GM21529 (cell line): ENCODE data around the gene MPG.

Experiments
- ATAC-seq: cut with Tn5 transposase; IDR thresholded peaks from one replicate; pipeline ENCODE4 v1.9.1; 2021; ENCODE audit not compliant: unreplicated experiment

Gene MPG

DNA sequence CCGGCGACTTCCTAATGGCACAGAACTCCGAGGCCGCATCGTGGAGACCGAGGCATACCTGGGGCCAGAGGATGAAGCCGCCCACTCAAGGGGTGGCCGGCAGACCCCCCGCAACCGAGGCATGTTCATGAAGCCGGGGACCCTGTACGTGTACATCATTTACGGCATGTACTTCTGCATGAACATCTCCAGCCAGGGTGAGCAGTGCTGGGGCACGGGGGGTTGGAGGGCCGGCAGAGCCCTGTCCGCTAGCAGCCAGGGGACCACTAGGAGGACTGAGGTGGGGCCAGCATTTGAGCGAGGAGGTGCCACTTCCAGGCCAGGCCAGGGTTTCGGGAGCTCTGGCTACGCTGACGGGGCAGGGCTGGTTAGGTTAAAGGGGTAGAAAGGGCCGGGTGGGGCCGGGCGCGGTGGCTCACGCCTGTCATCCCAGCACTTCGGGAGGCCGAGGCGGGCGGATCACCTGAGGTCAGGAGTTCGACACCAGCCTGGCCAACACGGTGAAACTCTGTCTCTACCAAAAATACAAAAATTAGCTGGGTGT, 5.1 kb downstream of the MPG start:
- no peak for ATAC-seq

DNA sequence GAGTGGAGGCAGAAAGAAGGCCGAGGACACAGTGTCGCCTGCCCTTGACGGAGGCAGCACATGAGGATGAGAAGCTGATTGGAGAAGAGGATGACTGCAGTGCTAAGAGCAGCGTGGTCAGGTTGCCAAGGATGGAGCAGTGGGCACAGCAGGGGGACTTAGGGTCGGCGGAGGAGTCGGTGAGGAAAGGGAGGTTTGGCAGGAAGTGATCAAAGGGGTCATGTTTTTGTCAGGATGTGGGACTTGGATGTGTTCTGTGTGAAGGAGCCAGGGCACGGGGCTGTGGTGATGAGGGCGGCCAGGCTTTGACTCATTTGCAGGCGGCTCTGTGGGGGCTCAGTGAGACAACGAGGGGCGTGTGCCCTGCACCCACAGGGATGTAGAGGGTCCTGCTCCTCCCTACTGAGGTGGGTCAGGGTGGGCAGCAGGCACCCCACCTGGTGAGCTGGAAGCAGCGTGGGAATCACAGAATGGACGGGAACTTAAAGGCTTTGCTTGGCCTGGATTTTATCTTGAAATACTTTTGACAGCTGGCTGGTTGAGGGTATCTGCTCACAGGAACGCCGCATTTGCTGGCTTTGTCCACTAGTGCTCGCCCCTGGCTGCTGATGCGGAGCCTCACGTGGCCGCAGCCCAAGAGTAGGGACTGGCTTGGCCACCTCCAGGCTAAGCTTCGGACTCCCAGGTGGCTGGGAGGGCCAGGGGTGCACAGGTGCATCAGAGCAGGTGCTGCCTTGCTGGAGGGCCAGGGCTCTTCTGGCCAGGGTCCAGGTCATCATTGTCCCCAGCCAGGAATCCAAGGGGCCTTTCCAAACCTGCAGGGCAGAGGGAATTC, 6.0 kb downstream of the MPG start:
- no peak for ATAC-seq

DNA sequence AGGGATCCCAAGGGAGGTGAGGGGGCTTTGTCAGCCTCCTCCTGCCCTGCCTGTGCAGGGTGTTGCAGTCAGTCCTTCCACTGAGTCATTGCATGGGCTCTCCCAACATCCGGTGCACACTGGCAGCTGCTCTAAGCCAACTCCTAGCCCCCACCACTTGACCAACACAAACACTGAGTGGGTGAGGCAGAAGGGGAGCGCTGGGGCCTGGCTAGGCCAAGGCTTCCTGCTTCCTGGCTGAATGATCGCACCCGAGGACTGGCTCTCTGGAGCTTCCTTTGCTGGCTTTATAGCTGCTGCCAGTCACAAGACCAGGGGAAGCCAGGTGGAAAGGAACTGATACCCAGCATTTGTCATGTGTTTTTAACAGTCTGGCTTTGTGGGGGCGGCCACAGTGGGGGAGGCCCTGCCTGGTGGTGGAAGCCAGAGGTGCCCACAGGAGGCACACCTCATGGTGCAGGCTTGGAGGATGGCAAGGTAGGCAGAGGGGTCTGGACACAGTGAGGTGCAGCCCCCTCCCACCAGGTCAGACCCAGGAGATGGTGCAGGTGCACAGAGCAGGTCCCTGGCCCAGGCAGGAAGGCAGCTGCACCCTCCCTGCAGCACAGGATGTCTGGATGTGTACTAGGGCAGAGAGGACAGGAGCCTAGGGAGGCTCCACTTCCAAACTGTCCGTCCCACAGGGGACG, 6.8 kb downstream of the MPG start:
- ATAC-seq: peak; percentile 68

DNA sequence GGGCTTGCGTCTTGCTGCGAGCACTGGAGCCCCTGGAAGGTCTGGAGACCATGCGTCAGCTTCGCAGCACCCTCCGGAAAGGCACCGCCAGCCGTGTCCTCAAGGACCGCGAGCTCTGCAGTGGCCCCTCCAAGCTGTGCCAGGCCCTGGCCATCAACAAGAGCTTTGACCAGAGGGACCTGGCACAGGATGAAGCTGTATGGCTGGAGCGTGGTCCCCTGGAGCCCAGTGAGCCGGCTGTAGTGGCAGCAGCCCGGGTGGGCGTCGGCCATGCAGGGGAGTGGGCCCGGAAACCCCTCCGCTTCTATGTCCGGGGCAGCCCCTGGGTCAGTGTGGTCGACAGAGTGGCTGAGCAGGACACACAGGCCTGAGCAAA, 7.4 kb downstream of the MPG start:
- no peak for ATAC-seq

DNA sequence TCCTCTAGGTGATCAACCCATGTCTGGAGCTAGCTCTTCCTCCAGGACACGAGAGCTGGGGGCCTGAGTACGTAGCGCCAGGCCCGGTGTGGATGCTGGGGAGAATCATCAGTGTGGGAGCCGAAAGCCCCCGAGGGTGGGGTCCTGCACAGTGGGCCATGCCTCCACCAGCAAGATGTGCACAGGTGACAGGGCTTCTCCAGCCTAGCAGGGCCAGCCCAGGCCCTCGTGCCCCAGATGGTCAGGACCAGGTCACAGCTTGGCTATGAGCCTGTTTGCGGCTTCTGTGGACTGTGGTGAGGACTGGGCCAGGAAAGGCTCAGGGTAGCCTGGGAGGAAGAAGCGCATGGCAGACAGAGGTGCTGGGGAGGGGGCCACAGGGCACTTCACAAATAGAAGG, 7.8 kb downstream of the MPG start:
- ATAC-seq: no peak

DNA sequence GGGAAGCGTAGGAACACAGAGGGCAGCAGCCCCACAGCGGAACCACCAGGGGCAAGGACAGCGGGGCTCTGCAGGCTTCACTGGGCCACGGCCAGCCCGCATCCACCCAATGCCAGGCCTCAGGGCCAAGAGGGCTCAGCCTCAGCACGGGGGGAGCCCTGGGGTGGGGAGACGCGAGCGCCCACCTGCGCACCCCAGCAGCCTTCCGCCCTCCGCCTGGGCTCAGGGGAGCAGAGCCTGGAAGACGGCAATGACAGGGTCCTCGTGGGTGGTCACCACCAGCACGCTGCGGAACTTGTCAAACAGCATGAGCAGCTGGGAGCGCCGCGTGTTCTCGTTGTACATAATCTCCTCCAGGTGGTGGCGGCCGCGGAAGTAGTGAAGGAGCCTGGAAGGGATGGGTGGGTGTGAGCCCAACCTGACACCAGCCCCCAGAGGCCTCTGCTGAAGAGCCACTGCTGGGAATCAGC, 8.5 kb downstream of the MPG start:
- no peak for ATAC-seq

DNA sequence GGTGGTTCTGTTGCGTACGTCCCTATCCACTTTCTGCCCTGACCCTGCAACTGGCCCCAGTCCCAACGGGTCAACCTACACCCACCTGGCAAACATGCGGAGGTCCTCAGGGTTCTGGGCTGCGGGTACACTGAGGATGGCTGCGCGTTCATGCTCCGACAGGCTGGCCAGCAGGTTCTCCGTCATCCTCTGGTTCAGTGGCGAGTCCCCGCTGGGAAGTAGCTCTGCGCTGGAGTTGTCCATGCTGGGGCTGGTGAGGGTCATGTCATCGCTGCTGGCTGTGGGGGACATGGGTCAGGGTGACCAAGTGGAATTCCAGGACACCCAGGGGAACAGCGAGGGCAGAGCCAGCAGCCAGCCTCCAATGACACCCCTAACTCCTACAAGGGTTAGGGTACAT, 10.6 kb downstream of the MPG start:
- no peak for ATAC-seq

DNA sequence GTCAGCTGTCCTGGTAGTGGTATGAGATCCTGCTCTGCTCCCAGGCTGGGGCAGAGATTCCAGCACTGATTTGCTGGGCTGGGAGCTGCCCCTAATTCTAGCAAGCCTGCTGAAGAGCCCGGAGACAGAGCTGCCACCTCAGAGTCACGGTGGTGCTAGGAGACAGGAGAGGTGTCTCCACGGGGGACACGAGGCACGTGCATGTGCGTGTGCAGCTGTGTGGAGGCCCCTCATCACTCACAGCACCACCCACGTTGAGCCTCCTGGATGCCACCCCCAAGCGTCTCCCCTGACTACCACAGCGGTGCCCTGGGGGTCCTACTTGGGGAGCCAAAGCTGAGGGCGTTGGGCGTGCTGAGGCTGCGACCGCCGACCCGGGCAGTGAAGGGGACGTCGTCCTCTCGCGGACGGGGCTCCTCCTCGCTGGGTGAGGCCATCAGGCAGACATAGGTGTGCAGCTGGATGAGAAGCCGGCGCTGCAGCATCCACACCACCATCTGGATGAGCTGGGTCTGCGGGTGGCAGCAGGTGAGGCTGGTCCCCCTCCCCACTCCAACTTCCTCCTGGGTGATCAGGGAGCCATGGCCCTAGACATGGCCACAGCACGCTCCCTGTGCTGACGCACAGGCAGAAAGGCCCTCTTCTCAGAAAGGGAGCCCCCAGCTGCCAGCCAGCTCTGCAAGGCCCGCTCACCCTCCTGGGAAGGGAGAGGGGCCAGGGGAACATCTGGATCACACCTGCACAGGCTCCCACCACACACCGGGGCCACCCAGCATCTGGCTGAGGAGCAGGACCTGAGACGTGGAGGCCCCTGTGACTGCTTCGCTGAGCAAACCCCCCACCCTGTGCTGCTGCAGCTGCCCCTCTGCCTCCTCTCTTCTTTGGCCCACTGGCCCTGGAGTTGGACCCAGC, 11.6 kb downstream of the MPG start:
- no peak for ATAC-seq

DNA sequence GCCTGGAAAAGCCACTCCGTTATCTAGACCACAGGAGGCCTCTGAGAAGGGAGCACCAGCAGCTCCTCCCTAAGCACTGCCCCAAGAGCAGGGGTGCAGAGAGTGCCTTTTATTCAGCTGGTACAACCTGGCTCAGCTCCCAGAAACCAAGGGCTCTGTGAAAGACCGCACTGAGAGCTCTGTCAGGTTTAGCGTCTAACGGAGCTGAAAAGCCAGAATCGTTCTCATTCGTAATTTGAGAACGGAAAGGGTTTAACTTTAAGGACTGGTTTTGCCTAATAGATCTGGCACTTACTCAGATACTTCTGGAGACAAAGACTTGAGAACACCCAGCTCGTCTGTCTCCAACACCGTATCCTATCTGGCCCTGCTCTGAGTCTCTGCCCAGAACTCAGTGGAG, 13.5 kb downstream of the MPG start:
- ATAC-seq: no peak

DNA sequence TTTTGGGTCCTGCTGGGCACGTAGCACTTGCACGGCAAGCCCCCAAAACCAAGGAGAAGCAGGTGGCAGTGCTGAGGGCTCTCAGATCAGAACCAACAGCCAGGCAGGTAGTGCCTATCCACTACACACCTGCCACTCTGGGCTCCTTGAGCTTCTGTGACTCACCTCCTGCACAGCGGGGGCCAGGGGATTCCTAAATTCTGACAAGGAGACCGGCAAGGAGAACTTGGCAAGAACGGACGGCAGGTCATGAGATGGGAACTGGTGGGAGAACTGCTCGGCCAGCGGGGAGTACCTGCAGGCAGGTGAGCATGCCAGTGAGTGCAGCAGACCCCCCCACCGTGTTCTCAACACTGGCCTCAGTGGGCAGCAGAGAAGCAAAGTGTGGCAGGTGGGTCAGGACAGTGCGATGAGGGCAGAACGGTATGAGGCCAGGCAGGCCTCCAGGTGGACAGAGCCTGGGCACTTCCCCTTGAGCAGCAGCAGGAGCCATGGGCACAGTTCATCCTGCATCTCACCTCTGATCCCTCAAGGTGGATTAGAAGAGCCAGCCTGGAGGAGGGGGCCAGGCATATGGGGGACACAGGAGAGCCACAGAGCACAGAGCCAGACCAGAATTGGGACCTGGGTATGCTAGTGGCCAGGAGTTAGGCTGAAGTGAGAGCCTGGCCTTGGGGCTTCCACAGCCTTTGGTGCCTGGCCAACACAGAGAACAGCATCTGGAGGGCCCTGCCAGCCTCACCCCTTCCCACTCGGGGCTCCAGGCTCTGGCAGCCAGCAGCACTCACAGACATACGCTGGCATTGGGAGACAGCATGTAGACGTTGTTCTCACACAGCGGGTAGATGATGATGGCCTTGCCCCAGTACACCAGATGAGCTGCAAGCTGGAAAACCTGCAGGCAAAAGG, 14.7 kb downstream of the MPG start:
- ATAC-seq: no peak

DNA sequence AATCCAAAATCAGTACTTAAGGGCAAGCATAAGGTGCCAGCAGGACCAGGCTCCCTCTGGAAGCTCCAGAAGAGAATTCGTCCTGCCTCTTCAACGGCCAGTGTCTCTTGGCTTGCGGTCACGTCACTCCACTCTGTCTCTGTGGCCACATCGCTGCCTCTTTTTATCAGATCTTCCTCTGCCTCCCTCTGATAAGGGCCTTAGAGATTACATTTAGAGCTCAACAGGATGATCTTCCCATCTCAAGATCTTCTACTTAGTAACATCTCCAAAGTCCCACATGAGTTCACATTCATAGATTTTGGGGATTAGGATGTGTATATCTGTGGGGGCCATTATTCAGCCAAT, 16.9 kb downstream of the MPG start:
- ATAC-seq: no peak

DNA sequence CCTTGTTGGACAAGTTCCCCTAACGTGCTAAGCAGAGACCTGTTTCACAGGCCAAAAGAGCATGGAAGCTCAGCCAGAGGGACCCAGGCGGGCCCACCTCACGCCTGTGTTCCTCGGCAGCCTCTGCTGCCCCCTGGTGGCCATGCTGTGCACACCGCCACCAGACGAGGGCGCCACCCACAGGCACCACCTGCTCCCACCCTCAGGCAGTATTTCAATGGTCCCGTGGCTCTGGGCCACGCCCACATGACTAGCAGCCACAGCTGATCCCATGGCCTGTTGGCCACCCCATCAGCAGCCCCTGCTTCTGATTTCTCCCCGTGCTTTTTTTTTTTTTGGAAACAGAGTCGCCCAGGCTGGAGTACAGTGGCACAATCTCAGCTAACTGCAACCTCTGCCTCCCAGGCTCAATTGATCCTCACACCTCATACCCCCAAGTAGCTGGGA, 18.9 kb downstream of the MPG start:
- ATAC-seq: peak; percentile 76

DNA sequence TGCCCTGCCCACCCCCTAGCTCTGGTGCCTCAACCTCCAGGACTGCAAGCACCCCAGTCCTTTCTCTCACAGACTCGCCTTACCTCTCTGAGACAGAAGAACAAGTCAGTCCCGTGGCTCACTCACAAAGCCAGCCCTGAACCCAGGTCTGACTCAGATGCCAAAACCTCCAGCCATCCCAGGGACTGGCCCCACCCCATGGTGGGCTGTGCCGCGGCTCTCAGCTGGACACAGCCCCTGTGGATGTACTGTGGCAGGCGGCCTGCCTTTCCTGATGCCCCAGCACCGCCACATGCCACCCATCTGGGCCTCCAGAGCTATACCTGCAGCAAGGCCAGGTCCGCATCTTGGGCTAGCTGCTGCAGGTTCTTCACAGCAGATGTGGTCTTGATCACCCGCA, 19.8 kb downstream of the MPG start:
- no peak for ATAC-seq

DNA sequence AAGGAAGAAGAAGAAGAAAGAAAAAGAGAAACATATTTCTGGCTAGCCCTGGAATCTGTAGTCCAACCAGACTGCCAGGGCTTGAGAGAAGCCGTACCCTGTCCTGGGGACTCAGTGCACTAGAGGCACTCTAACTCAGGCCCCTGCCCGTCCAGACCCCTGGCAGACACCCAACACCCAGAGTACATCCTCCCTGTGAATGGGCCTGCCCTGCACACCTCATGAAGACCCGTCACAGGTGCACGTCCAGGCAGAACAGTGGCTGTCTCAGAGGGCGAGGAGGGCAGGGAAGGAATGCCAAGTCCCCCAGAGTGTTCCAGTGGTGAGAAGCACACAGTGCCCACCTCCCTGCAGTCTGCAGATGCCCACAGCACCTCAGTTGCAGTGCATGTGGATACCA, 23.0 kb downstream of the MPG start:
- ATAC-seq: no peak

DNA sequence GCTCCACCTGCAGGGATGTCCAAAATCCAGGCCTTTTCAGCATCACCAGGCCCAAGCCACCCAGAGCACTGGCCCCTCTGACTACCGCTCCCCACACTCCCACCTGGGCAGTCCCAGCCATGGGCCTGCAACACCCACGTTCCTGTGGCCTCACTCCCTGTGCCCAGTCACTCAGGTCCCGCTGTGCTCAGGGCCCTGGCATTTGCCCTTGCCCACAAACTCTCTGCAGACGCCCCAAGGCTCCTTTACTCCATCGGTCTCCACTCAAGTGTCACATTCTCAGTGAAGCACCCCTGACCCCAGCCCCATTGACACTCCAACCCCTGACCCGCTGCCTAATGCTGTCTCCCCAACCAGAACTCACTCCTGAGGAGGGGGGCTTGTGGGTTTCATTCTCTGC, 23.6 kb downstream of the MPG start:
- no peak for ATAC-seq

DNA sequence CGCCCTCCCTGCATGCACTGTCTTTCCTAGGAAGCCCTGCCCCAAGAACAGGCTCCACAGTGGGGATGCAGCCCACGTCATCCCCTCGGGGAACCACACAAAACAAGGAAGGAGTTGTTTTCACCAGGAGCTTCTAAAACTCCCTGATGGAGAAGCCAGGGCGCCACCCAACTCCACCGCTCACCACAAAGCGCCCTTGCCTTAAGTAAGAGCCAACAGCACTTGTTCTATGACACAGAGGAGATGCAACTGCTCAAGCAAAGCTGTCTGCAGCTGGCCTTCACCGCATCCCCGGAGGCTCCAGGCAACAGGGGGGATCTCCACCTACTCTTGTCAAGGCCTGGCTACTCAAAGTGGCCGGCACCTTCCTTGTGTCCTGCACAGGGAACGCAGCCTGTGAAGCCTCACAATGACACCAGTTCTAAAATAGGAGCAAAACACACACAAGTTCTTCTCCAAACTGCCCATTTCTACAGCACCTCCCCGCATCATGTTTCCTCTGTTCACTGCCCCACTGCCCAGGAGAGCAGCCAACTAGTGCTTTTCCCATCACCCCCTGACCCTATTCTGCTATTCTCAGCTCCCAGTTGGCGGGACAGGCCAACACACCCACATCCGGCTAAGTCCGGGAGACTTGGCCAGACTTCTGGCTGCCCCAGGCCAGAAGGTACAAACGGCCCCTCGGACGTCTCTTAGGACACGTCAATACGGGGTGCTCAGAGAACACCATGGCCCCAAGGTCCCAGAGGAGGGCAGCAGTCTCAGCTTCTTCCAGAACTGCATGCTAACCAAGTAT, 24.2 kb downstream of the MPG start:
- no peak for ATAC-seq

DNA sequence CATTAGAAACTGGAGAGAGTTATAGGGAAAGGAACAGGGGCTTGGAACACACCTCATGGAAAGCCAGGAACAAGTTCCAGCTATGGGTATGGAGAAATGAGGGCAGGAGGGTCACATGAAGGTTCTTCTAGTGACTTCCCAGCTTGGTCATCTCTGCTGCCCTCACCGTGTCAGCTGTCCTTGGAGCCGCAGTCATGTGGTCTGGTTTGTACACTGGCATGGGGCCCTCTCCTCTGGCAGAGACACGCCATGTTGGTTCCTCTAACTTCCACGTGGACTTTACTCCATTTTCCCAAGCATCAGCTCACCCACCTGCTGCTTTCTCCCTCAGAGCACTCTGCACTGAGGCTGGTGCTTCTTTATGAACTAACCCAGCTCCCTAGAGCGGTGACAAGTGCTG, 26.3 kb downstream of the MPG start:
- no peak for ATAC-seq

DNA sequence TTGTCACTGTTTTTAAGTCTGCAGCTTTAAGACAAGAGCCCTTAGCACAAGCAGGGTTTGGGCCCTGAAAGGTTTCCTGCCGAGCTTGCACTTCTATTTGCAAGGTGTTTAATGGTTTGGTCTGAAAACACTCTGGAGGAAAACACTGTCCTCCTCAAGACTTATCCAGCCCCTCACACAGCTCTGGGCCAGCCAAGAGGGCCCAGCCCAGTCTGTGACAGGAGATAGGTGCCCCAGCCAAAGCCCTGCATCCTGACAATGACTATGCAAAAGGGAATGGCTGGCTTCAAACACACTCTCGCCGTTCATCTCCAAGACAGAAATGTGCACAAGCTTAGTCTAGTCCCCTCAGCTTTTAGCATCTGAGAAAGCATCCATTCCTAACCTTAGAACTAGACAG, 26.9 kb downstream of the MPG start:
- no peak for ATAC-seq

DNA sequence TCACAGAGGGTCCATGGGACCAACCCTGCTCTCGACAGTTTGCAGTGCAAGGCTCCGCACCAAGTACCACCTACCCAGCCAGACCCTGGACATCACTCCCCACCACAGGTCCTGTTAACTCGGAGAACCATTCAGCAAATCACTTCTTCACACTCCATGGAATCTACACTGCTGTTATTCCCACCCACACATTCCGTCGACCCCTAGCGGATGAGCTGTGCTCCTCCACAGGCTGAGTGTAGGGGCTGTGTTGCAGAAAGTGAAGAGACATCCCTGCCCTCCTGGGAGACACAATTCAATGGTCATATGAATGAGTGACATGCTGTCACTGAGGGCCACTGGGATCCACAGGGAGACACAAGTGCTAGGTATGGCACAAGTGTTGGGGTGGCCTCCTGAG, 27.5 kb downstream of the MPG start:
- ATAC-seq: no peak
